ENCODE data around the gene PGBD5.
A peak's percentile ranks its signal among the peaks of the same experiment; 100 is the strongest.

Gene PGBD5

GRCh38 chr1:230345139-230345885 is 80.8 kb downstream of the PGBD5 start:
- DNase-seq = no peak

- DNase-seq = no peak
These were observed 83.4 kb downstream of the PGBD5 start for GRCh38 chr1:230342699-230343098.

- DNase-seq = no peak
These were observed 84.1 kb downstream of the PGBD5 start for GRCh38 chr1:230342019-230342418.

GRCh38 chr1:230341162-230341546 is 85.0 kb downstream of the PGBD5 start:
- DNase-seq = no peak

- no peak for DNase-seq
These were observed 85.5 kb downstream of the PGBD5 start for GRCh38 chr1:230340526-230341161.

GRCh38 chr1:230339033-230339432 is 87.1 kb downstream of the PGBD5 start:
- no peak for DNase-seq

- DNase-seq = no peak
These were observed 88.9 kb downstream of the PGBD5 start for GRCh38 chr1:230337266-230337665.

- DNase-seq = no peak
These were observed 90.1 kb downstream of the PGBD5 start for GRCh38 chr1:230335861-230336522.

GRCh38 chr1:230334447-230334837 is 91.7 kb downstream of the PGBD5 start:
- DNase-seq = no peak

GRCh38 chr1:230333590-230334446 is 92.3 kb downstream of the PGBD5 start:
- no peak for DNase-seq

GRCh38 chr1:230332575-230333066 is 93.5 kb downstream of the PGBD5 start:
- DNase-seq = no peak

GRCh38 chr1:230332061-230332460 is 94.1 kb downstream of the PGBD5 start:
- no peak for DNase-seq

GRCh38 chr1:230330157-230330556 is 96.0 kb downstream of the PGBD5 start:
- no peak for DNase-seq

GRCh38 chr1:230328342-230329015 is 97.7 kb downstream of the PGBD5 start:
- no peak for DNase-seq

- DNase-seq = peak; percentile 45
These were observed 98.2 kb downstream of the PGBD5 start for GRCh38 chr1:230327892-230328284.

- no peak for DNase-seq
These were observed 98.9 kb downstream of the PGBD5 start for GRCh38 chr1:230326971-230327891.

- no peak for DNase-seq
These were observed 102.4 kb downstream of the PGBD5 start for GRCh38 chr1:230323686-230324085.

- DNase-seq = no peak
These were observed 103.1 kb downstream of the PGBD5 start for GRCh38 chr1:230322967-230323547.

- no peak for DNase-seq
These were observed 103.7 kb downstream of the PGBD5 start for GRCh38 chr1:230322421-230322756.

GRCh38 chr1:230321741-230322420 is 104.3 kb downstream of the PGBD5 start:
- no peak for DNase-seq

Data from stimulated activated naive CD4-positive, alpha-beta T cell treated with Interleukin-2 at 50 U/mL for 16 hours (primary cell).